HG02870 (cell line): Measurements from ENCODE around the gene ADAMTS12.

Experiments
- ATAC-seq: cut with Tn5 transposase; IDR thresholded peaks from one replicate; pipeline ENCODE4 v1.9.1; 2021; ENCODE audit warnings: mild to moderate bottlenecking, moderate library complexity; ENCODE audit not compliant: unreplicated experiment

The ADAMTS12 gene

GRCh38 chr5:33846851-33847250 lies 44.9 kb downstream of the ADAMTS12 start:
- no peak for ATAC-seq

- ATAC-seq = no peak
These were observed 48.2 kb downstream of the ADAMTS12 start for GRCh38 chr5:33843579-33843978.

- no peak for ATAC-seq
These were observed 49.3 kb downstream of the ADAMTS12 start for GRCh38 chr5:33842456-33842855.

GRCh38 chr5:33841891-33842290 lies 49.9 kb downstream of the ADAMTS12 start:
- ATAC-seq = no peak

DNA sequence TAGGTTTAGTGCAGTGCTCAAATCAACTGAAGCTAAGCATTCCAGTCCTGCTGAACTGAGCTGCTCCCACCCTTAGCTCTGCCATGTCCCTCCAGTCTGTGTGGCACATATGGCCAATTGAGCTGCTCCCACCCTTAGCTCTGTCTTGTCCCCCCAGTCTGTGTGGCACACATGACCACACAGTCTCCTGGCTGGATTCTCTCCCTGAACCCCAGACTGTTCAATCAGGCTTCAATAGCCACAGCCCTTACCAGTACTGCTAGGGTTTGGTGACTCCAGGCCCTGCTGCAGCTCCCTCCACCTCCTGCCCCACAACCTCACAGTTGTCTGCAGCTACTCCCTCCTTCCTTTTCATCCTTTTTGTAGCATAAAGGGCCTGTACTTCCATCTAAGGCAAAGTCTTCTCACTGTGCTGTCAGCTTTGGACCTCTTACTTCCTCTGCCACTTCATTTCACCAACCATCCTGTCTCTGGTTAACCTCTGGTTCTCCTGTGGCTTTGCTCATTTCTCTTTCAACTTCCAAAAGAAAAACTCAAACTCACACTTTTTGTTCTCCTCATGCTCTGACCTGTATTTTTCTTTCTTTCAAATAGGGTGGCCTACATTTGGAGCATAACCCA lies 50.8 kb downstream of the ADAMTS12 start:
- peak; percentile 86 for ATAC-seq

DNA sequence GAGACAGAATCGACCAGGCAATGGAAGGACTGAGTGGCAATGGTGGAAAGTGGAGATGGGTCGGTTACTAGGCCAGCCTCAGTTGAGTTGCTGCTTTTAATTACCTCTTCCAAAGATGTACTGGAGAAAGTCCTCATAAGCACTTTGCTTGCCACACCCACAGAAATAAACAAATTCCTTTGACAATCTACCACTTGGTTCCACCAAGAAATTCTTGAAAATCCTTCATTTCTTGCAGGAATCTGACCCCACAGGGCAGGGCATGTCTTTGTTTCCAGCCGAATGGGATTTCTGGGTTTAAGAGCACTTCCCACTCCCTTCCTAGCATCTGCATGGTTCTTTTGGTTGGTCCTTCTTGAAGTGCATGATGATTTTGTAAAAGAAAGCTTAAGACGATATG lies 54.5 kb downstream of the ADAMTS12 start:
- no peak for ATAC-seq

DNA sequence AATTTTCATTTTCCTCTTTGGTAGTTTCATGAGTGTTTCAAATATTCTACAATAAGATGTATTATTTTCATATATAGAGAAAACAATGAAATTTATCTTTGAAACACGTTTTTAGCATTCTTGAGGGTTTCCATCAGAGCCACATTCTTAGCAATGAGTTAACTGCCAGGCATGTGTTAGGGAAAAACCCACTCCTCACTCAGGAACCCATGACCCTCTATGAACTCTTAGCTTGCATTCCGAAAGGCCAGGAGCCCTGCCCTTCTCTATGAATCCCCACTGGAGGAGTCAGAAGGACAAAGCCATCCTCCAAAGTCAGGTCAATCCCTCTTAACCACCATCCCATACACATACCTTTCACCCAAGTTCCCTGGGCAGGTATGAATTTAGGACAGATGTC lies 57.5 kb downstream of the ADAMTS12 start:
- ATAC-seq = no peak

DNA sequence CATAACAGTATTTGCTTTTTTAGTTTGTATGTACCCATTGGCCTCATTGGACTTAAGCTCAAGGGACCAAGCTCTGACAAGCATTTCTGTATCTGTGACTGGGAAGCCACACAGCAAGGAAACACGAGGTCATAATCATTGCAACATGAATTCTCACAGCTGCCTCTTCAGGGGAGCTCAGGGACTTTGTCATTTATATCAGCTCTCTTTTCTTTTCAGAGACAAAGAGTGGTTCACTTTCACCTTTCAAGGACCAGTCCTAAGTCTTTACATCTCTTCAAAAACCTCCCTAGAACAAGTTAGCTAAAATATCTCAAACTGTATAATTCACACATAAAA lies 58.6 kb downstream of the ADAMTS12 start:
- no peak for ATAC-seq

DNA sequence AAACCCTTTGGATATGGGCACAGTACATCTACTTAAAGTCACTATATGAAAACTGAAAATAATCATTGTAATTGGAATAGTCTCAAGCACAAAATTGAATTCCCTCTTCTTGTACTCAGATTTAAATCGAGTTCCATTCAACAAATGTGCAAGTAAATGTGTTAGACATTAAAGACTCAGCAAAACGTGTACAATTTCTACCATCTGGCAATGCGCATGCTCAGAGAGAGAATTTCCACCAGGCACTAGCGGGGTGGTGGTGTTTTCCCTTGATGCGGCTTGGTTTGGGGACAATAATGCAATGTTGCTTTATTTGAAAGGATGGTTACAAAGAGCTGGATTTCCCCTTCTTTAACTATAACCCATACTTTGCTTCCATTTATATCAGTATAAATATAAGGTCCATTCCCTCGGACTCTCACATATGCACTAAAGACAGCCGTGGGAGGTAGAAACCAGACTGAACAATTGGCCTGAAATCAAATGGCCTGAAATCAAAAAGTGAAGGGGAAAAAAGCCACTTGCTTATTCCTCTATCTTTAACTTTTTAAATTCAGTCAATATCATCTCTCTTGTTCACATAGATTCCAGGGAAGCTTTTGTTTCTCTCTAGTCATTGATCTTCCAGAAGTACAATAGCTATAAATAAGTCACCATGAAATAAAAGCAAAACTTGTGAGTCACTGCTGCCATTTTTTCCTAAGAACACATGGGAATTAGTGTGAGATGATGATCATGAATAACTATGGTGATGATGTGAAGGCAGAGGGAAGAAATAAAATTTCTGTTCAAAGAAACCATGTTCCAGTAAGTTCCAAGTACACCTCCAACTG lies 59.2 kb downstream of the ADAMTS12 start:
- no peak for ATAC-seq

DNA sequence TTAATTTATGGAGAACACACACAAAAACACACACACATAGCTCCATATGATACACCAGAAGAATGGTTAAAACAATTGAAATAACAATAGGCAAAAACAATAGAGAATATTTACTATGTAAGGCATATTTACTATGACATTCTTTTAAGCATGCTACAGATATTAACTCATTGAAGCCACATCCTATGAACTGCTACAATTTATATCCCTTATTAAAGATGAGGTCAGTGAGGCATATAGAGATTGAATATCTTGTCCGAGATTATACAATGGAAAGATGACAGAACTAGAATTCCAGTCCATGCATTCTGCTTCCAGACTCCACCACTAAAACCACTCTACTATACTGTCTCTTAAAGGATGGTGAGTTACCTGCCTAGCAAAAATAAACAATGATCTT lies 60.7 kb downstream of the ADAMTS12 start:
- no peak for ATAC-seq

- no peak for ATAC-seq
These were observed 62.4 kb downstream of the ADAMTS12 start for GRCh38 chr5:33829430-33829829.

GRCh38 chr5:33828626-33829308 lies 63.0 kb downstream of the ADAMTS12 start:
- no peak for ATAC-seq

GRCh38 chr5:33827885-33828284 lies 63.9 kb downstream of the ADAMTS12 start:
- no peak for ATAC-seq

DNA sequence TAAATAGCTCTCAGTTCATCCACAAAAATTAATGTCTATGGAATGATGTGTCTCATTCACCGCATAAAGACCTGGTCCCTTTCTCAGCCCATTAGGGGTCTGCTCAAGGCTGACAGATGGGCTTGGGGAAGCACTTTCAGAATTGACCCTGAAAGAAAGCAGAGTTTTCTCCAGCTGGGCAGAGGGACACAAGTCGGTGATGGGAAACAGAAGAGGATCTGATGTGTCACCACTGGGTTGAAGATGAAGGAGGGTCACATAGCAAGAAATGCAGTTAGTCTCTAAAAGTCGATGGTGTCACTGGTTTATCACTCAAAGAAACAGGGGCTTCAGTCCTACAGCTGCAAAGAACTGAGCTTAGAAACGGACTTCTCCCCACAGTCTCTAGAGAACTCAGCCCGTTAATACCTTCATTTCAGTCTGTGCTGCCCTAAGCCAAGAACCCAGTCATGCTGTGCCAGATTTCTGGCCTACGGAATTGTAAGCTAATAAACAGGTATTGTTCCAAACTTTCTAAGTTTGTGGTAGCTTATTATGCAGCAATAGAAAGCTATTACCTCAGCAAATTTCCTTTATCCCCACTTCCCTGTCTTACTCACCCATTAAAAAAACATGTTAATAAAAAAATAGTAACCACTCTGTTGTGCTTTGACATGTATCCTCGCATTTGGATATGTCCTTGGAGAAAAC lies 64.6 kb downstream of the ADAMTS12 start:
- no peak for ATAC-seq

GRCh38 chr5:33824516-33825195 lies 67.1 kb downstream of the ADAMTS12 start:
- peak; percentile 92 for ATAC-seq

- ATAC-seq = no peak
These were observed 74.5 kb downstream of the ADAMTS12 start for GRCh38 chr5:33817301-33817700.

GRCh38 chr5:33816791-33817190 lies 75.0 kb downstream of the ADAMTS12 start:
- no peak for ATAC-seq

GRCh38 chr5:33812746-33813145 lies 79.0 kb downstream of the ADAMTS12 start:
- ATAC-seq = no peak

- no peak for ATAC-seq
These were observed 81.2 kb downstream of the ADAMTS12 start for GRCh38 chr5:33810491-33811120.

- no peak for ATAC-seq
These were observed 81.9 kb downstream of the ADAMTS12 start for GRCh38 chr5:33809936-33810335.
